GM12878 (cell line): ENCODE results near the gene ANO2. TPM values are rescaled to one million over a fixed set of nuclear protein-coding genes. Genes with fewer than 3 reads are reported as not detected.

Source experiments
- ATAC-seq: fragments of 200-7000 bp; cut with Tn5 transposase; 3 replicates; pipeline ENCODE4 v1.9.1; 2020; ENCODE audit warnings: mild to moderate bottlenecking, moderate library complexity
- BruUV-seq: library from RNA; stranded (reverse); fragments of 400-500 nt; replicated peaks from 2 replicates; lab custom pipeline; 2021; lab: Mats Ljungman, UMichigan
- CTCF ChIA-PET: fragments of 300-600 bp; sonication (Branson Sonifier 250); formaldehyde crosslinking; extraction: SDS; loops from one replicate; lab custom pipeline; 2021; ENCODE audit warnings: inconsistent platforms; lab: Yijun Ruan, JAX
- POLR2A ChIA-PET: fragments of 350-600 bp; formaldehyde crosslinking; extraction: SDS; loops from one replicate; lab custom pipeline; 2021; ENCODE audit warnings: inconsistent platforms; lab: Charles Lee
- RAD21 ChIA-PET: fragments of 300-600 bp; sonication (Branson Sonifier 250); formaldehyde crosslinking; loops from one replicate; lab custom pipeline; 2023; ENCODE audit warnings: antibody characterized with exemption; ENCODE audit not compliant: unreplicated experiment; lab: Charles Lee
- SMC1A ChIA-PET: fragments of 300-600 bp; sonication (Branson Sonifier 250); formaldehyde crosslinking; loops from one replicate; lab custom pipeline; 2023; ENCODE audit not compliant: unreplicated experiment, uncharacterized antibody; lab: Charles Lee
- DNase-seq: peaks from one replicate; pipeline ENCODE4 v3.0.0-alpha.2; 2011; ENCODE audit warnings: low read depth, low spot score
- FAIRE-seq: peaks from 3 replicates; lab custom pipeline; 2011; peaks lifted over from hg19 to GRCh38; lab: Jason Lieb, UNC
- H2AFZ ChIP-seq: 2 replicates; pipeline ENCODE4 v1.6.0; 2011; ENCODE audit warnings: low read depth, low read length, control low read depth; ENCODE audit not compliant: control insufficient read depth
- H3K27ac ChIP-seq: 2 replicates; pipeline ENCODE4 v1.5.1; 2011; ENCODE audit warnings: control low read depth; ENCODE audit not compliant: control insufficient read depth, insufficient read depth
- H3K27me3 ChIP-seq, 2 experiments: replicated peaks in 1 of 2; 2 replicates each; pipeline versions ENCODE4 v1.6.0 to v1.6.1; 2011; ENCODE audit warnings: low read length in 1 of 2; ENCODE audit not compliant: control insufficient read depth in 2 of 2, insufficient read depth in 2 of 2
- H3K36me3 ChIP-seq, 2 experiments: 2 replicates each; pipeline ENCODE4 v1.5.1; 2011; ENCODE audit warnings: low read length in 1 of 2; ENCODE audit not compliant: control insufficient read depth in 2 of 2, insufficient read depth in 2 of 2
- H3K4me1 ChIP-seq: 2 replicates; pipeline ENCODE4 v1.6.1; 2011; ENCODE audit warnings: mild to moderate bottlenecking, low read length, moderate library complexity, mixed read lengths; ENCODE audit not compliant: control insufficient read depth, insufficient read depth
- H3K4me2 ChIP-seq: 2 replicates; pipeline ENCODE4 v1.6.0; 2011; ENCODE audit warnings: control low read depth; ENCODE audit not compliant: control insufficient read depth, insufficient read depth
- H3K4me3 ChIP-seq: fragments of 200-600 bp; sonication (generic); 2 replicates; pipeline ENCODE4 v1.5.1; 2016
- H3K79me2 ChIP-seq: 2 replicates; pipeline ENCODE4 v1.6.0; 2011; ENCODE audit warnings: low read length; ENCODE audit not compliant: control insufficient read depth, insufficient read depth
- H3K9ac ChIP-seq: 2 replicates; pipeline ENCODE4 v1.8.0; 2011; ENCODE audit warnings: low read length, control low read depth, mixed read lengths; ENCODE audit not compliant: control insufficient read depth, insufficient read depth
- H3K9me3 ChIP-seq: replicated peaks from 3 replicates; pipeline ENCODE4 v1.5.1; 2011; ENCODE audit warnings: mild to moderate bottlenecking, low read length; ENCODE audit not compliant: control insufficient read depth, insufficient read depth
- H4K20me1 ChIP-seq: 2 replicates; pipeline ENCODE4 v1.6.0; 2011; ENCODE audit not compliant: control insufficient read depth, insufficient read depth
- BCL11A ChIP-seq: IDR thresholded peaks from 2 replicates; pipeline ENCODE4 v1.6.1; 2011; ENCODE audit warnings: low read depth, low read length
- CBX5 ChIP-seq: sonication (generic); IDR thresholded peaks from 2 replicates; pipeline ENCODE4 v1.6.1; 2016; ENCODE audit warnings: low read depth, moderate library complexity, mild to moderate bottlenecking, inconsistent platforms
- CHD1 ChIP-seq: IDR thresholded peaks from 2 replicates; pipeline ENCODE4 v1.6.1; 2012; ENCODE audit warnings: low read depth, low read length, improper control_type of control experiment
- ELK1 ChIP-seq: IDR thresholded peaks from 2 replicates; pipeline ENCODE4 v1.6.1; 2012; ENCODE audit warnings: low read depth, low read length, improper control_type of control experiment
- PKNOX1 ChIP-seq: fragments of 450-650 bp; IDR thresholded peaks from 2 replicates; pipeline ENCODE4 v1.6.1; 2016; ENCODE audit warnings: mild to moderate bottlenecking
- POLR2A ChIP-seq: IDR thresholded peaks from 2 replicates; pipeline ENCODE4 v1.6.1; 2011; ENCODE audit warnings: low read depth, mild to moderate bottlenecking, low read length
- RFX5 ChIP-seq: IDR thresholded peaks from 2 replicates; pipeline ENCODE4 v1.6.1; 2011; ENCODE audit warnings: low read depth, low read length, improper control_type of control experiment
- SREBF1 ChIP-seq: IDR thresholded peaks from 2 replicates; pipeline ENCODE4 v1.6.1; 2012; ENCODE audit warnings: mild to moderate bottlenecking, low read length
- SREBF2 ChIP-seq: IDR thresholded peaks from 2 replicates; pipeline ENCODE4 v1.6.1; 2012; ENCODE audit warnings: mild to moderate bottlenecking, low read length
- TAF1 ChIP-seq: IDR thresholded peaks from 2 replicates; pipeline ENCODE4 v1.6.1; 2011; ENCODE audit warnings: mild to moderate bottlenecking, low read depth, low read length, borderline replicate concordance
- TCF12 ChIP-seq: IDR thresholded peaks from 2 replicates; pipeline ENCODE4 v1.6.1; 2011; ENCODE audit warnings: low read depth, mild to moderate bottlenecking, low read length
- WGBS: methylation state at CpG from one replicate; pipeline ENCODE4 v1.1.6; 2016; ENCODE audit warnings: low lambda C conversion rate; ENCODE audit not compliant: insufficient replicate concordance, insufficient coverage; ENCODE audit errors: missing lambda C conversion rate; 5-methylcytosine and 5-hydroxymethylcytosine counted together
- in situ Hi-C: fragments of 300-500 bp; cut with MboI; formaldehyde crosslinking; loops from 9 replicates; pipeline ENCODE4 v1.14.3; 2018; ENCODE audit warnings: mixed read lengths
- intact Hi-C: fragments of 100-400 bp; cut with micrococcal nuclease; formaldehyde crosslinking; loops from one replicate; pipeline ENCODE4 v1.14.2; 2022; ENCODE audit not compliant: unreplicated experiment
- polyA plus RNA-seq, 11 experiments: library from polyadenylated mRNA; depleted of rRNA in 4 of 11; unstranded in 6 of 11; stranded (reverse) in 5 of 11; fragments of >200 nt; fragmentation: Nextera tagmentation in 4 of 11; fragmentation: Illumina TruSeq in 1 of 11; extraction: Ambion mirVana in 4 of 11; extraction: Trizol in 1 of 11; gene quantifications; 1 replicate in 1 of 11; 2 replicates in 10 of 11; pipeline versions ENCODE4 v1.2.1 to v1.2.3, GENCODE V29; 2011 to 2016; ENCODE audit warnings: inconsistent platforms in 2 of 11, missing spikeins in 2 of 11, low read depth in 1 of 11
- total RNA-seq, 4 experiments: library from RNA; depleted of rRNA in 3 of 4; stranded (reverse); fragments of >200 nt in 3 of 4; fragmentation: Illumina TruSeq in 1 of 4; extraction: Trizol in 1 of 4; gene quantifications; 2 replicates each; pipeline versions ENCODE4 v1.2.1 to v1.2.3, GENCODE V29; 2013 to 2021

The ANO2 gene
- total and polyA plus RNA-seq, 10 of the 15 experiments (the other 5 are each of a cell fraction or from before 2014, with no cell fraction given), result not detected

DNA sequence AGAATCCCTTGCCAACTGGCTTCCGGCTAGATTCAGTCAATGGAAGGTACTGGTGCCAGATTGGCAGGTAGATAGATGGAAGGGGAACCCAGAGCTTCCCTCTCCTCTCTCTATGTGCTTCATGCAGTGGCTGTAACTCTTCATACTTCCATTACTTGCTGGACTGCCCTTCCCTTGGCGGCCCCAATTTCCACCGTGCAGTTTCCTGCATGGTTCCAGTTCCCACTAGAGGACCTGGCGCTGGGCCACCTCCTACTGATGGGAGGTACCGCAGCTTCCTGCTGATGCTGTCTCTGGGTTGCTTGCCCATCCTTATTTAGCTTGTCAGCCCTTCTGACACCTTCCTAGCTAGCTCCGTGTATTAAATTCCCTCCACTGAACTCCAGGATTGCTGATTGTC lies 226.4 kb downstream of the ANO2 start:
- intact Hi-C loops, result no loop called here
- H3K9me3 ChIP-seq, result no peaks in the 10 kb centered on the region
- no peak for DNase-seq
- no peak overlapping the region for H3K4me3 ChIP-seq
- RAD21 ChIA-PET, result no interaction called here
- TF ChIP-seq RFX5, result no peak
- TF ChIP-seq TAF1, result no peak
- TF ChIP-seq SREBF2, result no peak
- TF ChIP-seq POLR2A, result no peak
- no peak for TF ChIP-seq CHD1
- no peak for TF ChIP-seq TCF12
- TF ChIP-seq PKNOX1, result no peak
- no peak for TF ChIP-seq ELK1
- TF ChIP-seq BCL11A, result no peak
- no peak for TF ChIP-seq CBX5
- no peak for TF ChIP-seq SREBF1
- TF ChIP-seq, all 136 proteins: peak for 0
- 4% methylated on average over 6 of the region's 6 CpGs for WGBS
- Histone ChIP-seq H3K27me3 (peaks cover 0 to 5% of the 10 kb centered on the region in 2 experiments; a peak in 3 of 4 replicates), H3K9ac (no peak overlapping the region), H3K4me2 (no peak overlapping the region), H3K4me1 (no peaks in the 10 kb centered on the region), H3K27ac (no peak overlapping the region), H3K36me3 (no peaks in the 10 kb centered on the region), H2AFZ (no peak overlapping the region), H3K79me2 (no peaks in the 10 kb centered on the region), H4K20me1 (no peaks in the 10 kb centered on the region)
- ChIA-PET SMC1A (no interaction called here), POLR2A (no interaction called here), CTCF (no interaction called here)
- no peak for FAIRE-seq
- in situ Hi-C loops, result no loop called here
- ATAC-seq, result no peak
- BruUV-seq, result no TSS peak
